H1 (cell line): ENCODE data around the gene TTYH2. TPM values are rescaled to one million over a fixed set of nuclear protein-coding genes. Genes with fewer than 3 reads are reported as not detected.

Experiments
- CTCF ChIA-PET: fragments of 300-600 bp; sonication (Branson Sonifier 250); formaldehyde crosslinking; loops from one replicate; lab custom pipeline; 2021; ENCODE audit not compliant: partially characterized antibody; lab: Charles Lee
- POLR2A ChIA-PET: fragments of 300-600 bp; sonication (Branson Sonifier 250); formaldehyde crosslinking; loops from one replicate; lab custom pipeline; 2021; ENCODE audit warnings: inconsistent platforms; ENCODE audit not compliant: partially characterized antibody; lab: Charles Lee
- DNase-seq, 2 experiments: peaks; one replicate each; pipeline versions ENCODE4 v3.0.0 to v3.0.0-alpha.2; 2010 to 2022; ENCODE audit warnings: low spot score in 2 of 2, low read depth in 1 of 2, mixed read lengths in 1 of 2
- FAIRE-seq: peaks from 2 replicates; lab custom pipeline; 2011; peaks lifted over from hg19 to GRCh38; lab: Jason Lieb, UNC
- H2AFZ ChIP-seq: 2 replicates; pipeline ENCODE4 v1.8.1; 2012; ENCODE audit warnings: low read length, inconsistent platforms
- H2AK5ac ChIP-seq: 2 replicates; pipeline ENCODE4 v1.6.1; 2013; ENCODE audit warnings: low read depth, low read length
- H2BK120ac ChIP-seq: replicated peaks from 2 replicates; pipeline ENCODE3; 2013; ENCODE audit warnings: low read depth, low read length, inconsistent platforms
- H2BK12ac ChIP-seq: 2 replicates; pipeline ENCODE4 v1.6.1; 2013; ENCODE audit warnings: low read depth, low read length
- H2BK15ac ChIP-seq: 2 replicates; pipeline ENCODE4 v1.6.1; 2013; ENCODE audit warnings: low read length
- H2BK20ac ChIP-seq: 2 replicates; pipeline ENCODE4 v1.6.1; 2013; ENCODE audit warnings: low read length
- H2BK5ac ChIP-seq: 2 replicates; pipeline ENCODE4 v1.6.1; 2013; ENCODE audit warnings: low read depth, low read length
- H3K14ac ChIP-seq: 2 replicates; pipeline ENCODE4 v1.6.1; 2013; ENCODE audit warnings: inconsistent platforms; ENCODE audit not compliant: insufficient read length
- H3K18ac ChIP-seq: 2 replicates; pipeline ENCODE4 v1.6.1; 2013; ENCODE audit warnings: low read length; ENCODE audit errors: extremely low read depth
- H3K23ac ChIP-seq: 2 replicates; pipeline ENCODE4 v1.6.1; 2013; ENCODE audit warnings: inconsistent platforms; ENCODE audit not compliant: insufficient read length
- H3K23me2 ChIP-seq: 2 replicates; pipeline ENCODE4 v1.6.1; 2013; ENCODE audit warnings: low read depth, low read length
- H3K27ac ChIP-seq: 2 replicates; pipeline ENCODE4 v1.6.1; 2011; ENCODE audit warnings: low read depth, low read length, inconsistent platforms
- H3K27me3 ChIP-seq, 4 experiments: replicated peaks in 1 of 4; 1 replicate in 1 of 4; 2 replicates in 3 of 4; pipeline versions ENCODE4 v1.6.1 to v1.8.1; 2011 to 2013; ENCODE audit warnings: low read length in 3 of 4, mild to moderate bottlenecking in 3 of 4, inconsistent platforms in 2 of 4, mixed read lengths in 2 of 4, moderate library complexity in 1 of 4; ENCODE audit not compliant: control insufficient read depth in 3 of 4, insufficient read depth in 3 of 4; ENCODE audit errors: extremely low read depth in 1 of 4
- H3K36me3 ChIP-seq, 4 experiments: 2 replicates each; pipeline versions ENCODE4 v1.6.1 to v1.8.1; 2011 to 2013; ENCODE audit warnings: mild to moderate bottlenecking in 4 of 4, low read length in 3 of 4, moderate library complexity in 2 of 4, control low read depth in 1 of 4, inconsistent platforms in 1 of 4; ENCODE audit not compliant: insufficient read depth in 4 of 4, control insufficient read depth in 2 of 4
- H3K4ac ChIP-seq: replicated peaks from 2 replicates; pipeline ENCODE3; 2013; ENCODE audit warnings: low read length, low read depth, mixed read lengths, inconsistent platforms; ENCODE audit not compliant: insufficient read length
- H3K4me1 ChIP-seq, 4 experiments: replicated peaks in 1 of 4; 1 replicate in 1 of 4; 2 replicates in 3 of 4; pipeline versions ENCODE4 v1.6.1 to v1.8.1; 2011 to 2013; ENCODE audit warnings: low read length in 3 of 4, inconsistent platforms in 2 of 4, mixed read lengths in 1 of 4; ENCODE audit not compliant: insufficient read depth in 4 of 4, control insufficient read depth in 3 of 4
- H3K4me2 ChIP-seq, 2 experiments: 2 replicates each; pipeline versions ENCODE4 v1.6.1 to v1.8.1; 2011 to 2013; ENCODE audit warnings: low read depth in 2 of 2, low read length in 2 of 2, control low read depth in 1 of 2, inconsistent platforms in 1 of 2, mild to moderate bottlenecking in 1 of 2; ENCODE audit not compliant: insufficient read depth in 1 of 2
- H3K4me3 ChIP-seq, 4 experiments: fragments of 200-600, 300-600 bp in 1 of 4; sonication (generic), shearing (Covaris generic), sonication (Bioruptor Twin) in 1 of 4; 2 replicates each; pipeline versions ENCODE4 v1.5.1 to v1.8.1; 2011 to 2016; ENCODE audit warnings: low read length in 4 of 4, low read depth in 3 of 4, control low read depth in 2 of 4, inconsistent platforms in 2 of 4, mild to moderate bottlenecking in 2 of 4, mixed read lengths in 1 of 4, moderate library complexity in 1 of 4; ENCODE audit not compliant: insufficient read depth in 2 of 4; ENCODE audit errors: extremely low read depth in 1 of 4
- H3K56ac ChIP-seq: replicated peaks from 2 replicates; pipeline ENCODE3; 2013; ENCODE audit warnings: low read depth, mild to moderate bottlenecking, mixed read lengths, low read length, inconsistent platforms; ENCODE audit not compliant: insufficient read length
- H3K79me1 ChIP-seq: 2 replicates; pipeline ENCODE4 v1.6.1; 2013; ENCODE audit warnings: low read depth, low read length, control low read depth
- H3K79me2 ChIP-seq, 2 experiments: 2 replicates each; pipeline versions ENCODE4 v1.6.1 to v1.8.1; 2012 to 2013; ENCODE audit warnings: low read length in 2 of 2, mild to moderate bottlenecking in 2 of 2, inconsistent platforms in 1 of 2; ENCODE audit not compliant: insufficient read depth in 2 of 2, control insufficient read depth in 1 of 2
- H3K9ac ChIP-seq, 4 experiments: replicated peaks in 1 of 4; 1 replicate in 1 of 4; 2 replicates in 3 of 4; pipeline versions ENCODE4 v1.6.1 to v1.8.1; 2011 to 2013; ENCODE audit warnings: low read depth in 3 of 4, low read length in 3 of 4, control low read depth in 2 of 4, mild to moderate bottlenecking in 2 of 4, moderate library complexity in 2 of 4, inconsistent platforms in 1 of 4; ENCODE audit errors: extremely low read depth in 1 of 4
- H3K9me3 ChIP-seq, 2 experiments: 2 replicates each; pipeline versions ENCODE4 v1.6.1 to v1.8.1; 2012 to 2013; ENCODE audit warnings: mild to moderate bottlenecking in 2 of 2, moderate library complexity in 2 of 2, control low read depth in 1 of 2, inconsistent platforms in 1 of 2, low read depth in 1 of 2, low read length in 1 of 2, mixed read lengths in 1 of 2; ENCODE audit not compliant: insufficient read depth in 2 of 2
- H4K20me1 ChIP-seq, 2 experiments: replicated peaks in 1 of 2; 2 replicates each; pipeline versions ENCODE3 to v1.8.1; 2011 to 2013; ENCODE audit warnings: inconsistent platforms in 2 of 2, low read length in 2 of 2, mild to moderate bottlenecking in 1 of 2; ENCODE audit not compliant: insufficient read depth in 2 of 2, control insufficient read depth in 1 of 2
- H4K5ac ChIP-seq: 2 replicates; pipeline ENCODE4 v1.6.1; 2013; ENCODE audit warnings: low read length, low read depth, mixed read lengths, inconsistent platforms; ENCODE audit not compliant: insufficient read length
- H4K8ac ChIP-seq: 2 replicates; pipeline ENCODE4 v1.8.0; 2013; ENCODE audit warnings: mild to moderate bottlenecking, moderate library complexity, low read length, inconsistent platforms; ENCODE audit not compliant: insufficient read depth; ENCODE audit errors: extremely low read depth
- H4K91ac ChIP-seq: replicated peaks from 2 replicates; pipeline ENCODE3; 2013; ENCODE audit warnings: low read length, mixed read lengths, inconsistent platforms; ENCODE audit not compliant: insufficient read length
- CHD2 ChIP-seq: IDR thresholded peaks from 2 replicates; pipeline ENCODE4 v1.6.1; 2012; ENCODE audit warnings: low read length, improper control_type of control experiment
- SIX5 ChIP-seq: IDR thresholded peaks from 2 replicates; pipeline ENCODE4 v1.6.1; 2011; ENCODE audit warnings: mild to moderate bottlenecking, low read depth, low read length
- SP1 ChIP-seq: IDR thresholded peaks from 2 replicates; pipeline ENCODE4 v1.6.1; 2011; ENCODE audit warnings: low read depth, low read length
- USF2 ChIP-seq: IDR thresholded peaks from 2 replicates; pipeline ENCODE4 v1.6.1; 2011; ENCODE audit warnings: low read length, improper control_type of control experiment
- WGBS, 2 experiments: shearing (Covaris generic) in 1 of 2; methylation state at CpG; one replicate each; pipeline versions ENCODE4 v1.1.6 to v1.1.7; 2013 to 2015; ENCODE audit warnings: low lambda C conversion rate in 2 of 2, mixed read lengths in 2 of 2, inconsistent platforms in 1 of 2, low coverage in 1 of 2, missing lambda C conversion rate in 1 of 2; ENCODE audit not compliant: insufficient replicate concordance in 2 of 2, insufficient coverage in 1 of 2, insufficient read length in 1 of 2; ENCODE audit errors: extremely low coverage in 1 of 2, missing lambda C conversion rate in 1 of 2; 5-methylcytosine and 5-hydroxymethylcytosine counted together
- polyA plus RNA-seq, 7 experiments: library from polyadenylated mRNA; depleted of rRNA in 3 of 7; stranded (reverse) in 5 of 7; unstranded in 2 of 7; fragments of >200 nt in 5 of 7; fragments of 200-250 nt in 2 of 7; gene quantifications; 1 replicate in 5 of 7; 2 replicates in 1 of 7; 4 replicates in 1 of 7; pipeline versions ENCODE4 v1.2.1 to v1.2.3, GENCODE V29; 2011 to 2013; ENCODE audit warnings: missing spikeins in 2 of 7, mixed read lengths in 2 of 7
- total RNA-seq: library from RNA; stranded (reverse); fragmentation: NEBNext Ultra II Directional; extraction: Animal tissue kit (Norgen Biotek cat#: 25700); gene quantifications from 2 replicates; pipeline ENCODE4 v1.2.1, GENCODE V29; 2021

TTYH2 gene
- total and polyA plus RNA-seq, 2 of the 8 experiments (the other 6 are each of a cell fraction or from before 2014, with no cell fraction given), result 3.2 to 9.2 TPM

DNA sequence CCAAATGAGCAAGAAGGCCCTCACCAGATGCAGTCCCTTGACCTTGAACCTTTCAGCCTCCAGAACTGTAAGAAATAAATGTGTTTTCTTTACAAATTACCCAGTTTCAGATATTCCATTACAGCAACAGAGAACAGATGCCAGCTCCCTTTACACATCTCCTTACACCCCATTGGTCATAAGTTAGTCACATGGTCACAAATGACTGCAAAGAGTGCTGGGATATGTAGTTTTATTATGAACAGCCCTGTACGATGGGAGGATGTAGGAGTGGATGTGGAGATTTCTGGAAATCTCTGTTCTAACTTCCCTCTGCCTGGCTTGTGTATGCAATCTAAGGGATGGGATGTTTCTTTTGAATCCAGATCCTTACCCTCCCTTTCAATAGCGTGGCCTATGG is 23.2 kb upstream of the TTYH2 start:
- H3K56ac ChIP-seq, result no peak overlapping the region
- peak; percentile 80 for TF ChIP-seq USF2
- no peak for TF ChIP-seq CHD2
- peak; percentile 82 for TF ChIP-seq SIX5
- peak; percentile 44; the same call in 1 of the 2 replicates for TF ChIP-seq SP1
- H4K20me1 ChIP-seq, result no peaks in the 10 kb centered on the region
- no peak overlapping the region for H2BK5ac ChIP-seq
- no peaks in the 10 kb centered on the region; the same call in 1 of the 2 replicates for H3K23me2 ChIP-seq
- H2BK20ac ChIP-seq, result no peak overlapping the region
- no peak overlapping the region for H3K4me2 ChIP-seq
- no peaks in the 10 kb centered on the region for H3K79me1 ChIP-seq
- H4K5ac ChIP-seq, result no peak overlapping the region
- WGBS, 2 experiments, result 64% methylated on average over 2 of the region's 2 CpGs; no CpG with 5 or more reads in 1 of the 2 experiments
- CTCF ChIA-PET, result interaction anchor here (1.2 to 3.3 kb wide), 4 partner anchors 10 to 100 kb away, joined by 3 to 19 read pairs (median 4); no protein-coding TSS in a partner anchor
- no peaks in the 10 kb centered on the region for H3K36me3 ChIP-seq
- no peaks in the 10 kb centered on the region for H3K9me3 ChIP-seq
- no peaks in the 10 kb centered on the region for H3K27me3 ChIP-seq
- no peak overlapping the region for H2BK120ac ChIP-seq
- peak; percentile 88 for FAIRE-seq
- no peak for DNase-seq
- no peak overlapping the region for H3K9ac ChIP-seq
- H3K4me1 ChIP-seq, result peaks cover 0 to 4% (median 0%) of the 10 kb centered on the region in 4 experiments; a peak in 1 of 7 replicates
- no peak overlapping the region for H2AK5ac ChIP-seq
- no peak overlapping the region for H3K4me3 ChIP-seq
- peak overlapping the region; percentile 68 for H2AFZ ChIP-seq
- no peak overlapping the region for H3K18ac ChIP-seq
- H2BK15ac ChIP-seq, result no peak overlapping the region
- H3K14ac ChIP-seq, result no peak overlapping the region
- H3K23ac ChIP-seq, result no peak overlapping the region
- POLR2A ChIA-PET, result interaction anchor here (1.0 to 7.4 kb wide), 3 partner anchors 10 to 19 kb away, joined by 3 to 55 read pairs (median 9); partner anchors contain the start of gene RPL38
- no peak overlapping the region for H4K91ac ChIP-seq
- no peak overlapping the region for H4K8ac ChIP-seq
- no peak overlapping the region for H2BK12ac ChIP-seq
- H3K79me2 ChIP-seq, result no peaks in the 10 kb centered on the region
- H3K4ac ChIP-seq, result no peak overlapping the region
- no peak overlapping the region for H3K27ac ChIP-seq
